Measurements from ENCODE around the gene PHC3.

GRCh38 chr3:170102431-170102830, 79.1 kb downstream of the PHC3 start:
- TF ChIP-seq CTCF (IDR thresholded peaks at IDR 0.05; ENCODE audit: poor library complexity) = no peak
- no peak for TF ChIP-seq EZH2 (IDR thresholded peaks at IDR 0.05; ENCODE audit: borderline replicate concordance)
- TF ChIP-seq EZH2phosphoT487 (IDR thresholded peaks at IDR 0.05; ENCODE audit: low read depth, severe bottlenecking, unreplicated experiment) = no peak

All from hepatocyte (in vitro differentiated cells).